IMR-90 (cell line): ENCODE data around the gene TOR4A. TPM values are rescaled to one million over a fixed set of nuclear protein-coding genes. Genes with fewer than 3 reads are reported as not detected.

ENCODE experiments used
- ATAC-seq: fragments of 200-7000 bp; cut with Tn5 transposase; 2 replicates; pipeline ENCODE4 v1.9.1; 2020; ENCODE audit warnings: low read depth, mild to moderate bottlenecking, moderate library complexity
- BruUV-seq: library from RNA; stranded (reverse); fragments of 400-500 nt; replicated peaks from 2 replicates; lab custom pipeline; 2021; lab: Mats Ljungman, UMichigan
- CTCF ChIA-PET: fragments of 300-600 bp; formaldehyde crosslinking; extraction: SDS; loops from one replicate; lab custom pipeline; 2021; ENCODE audit warnings: antibody characterized with exemption; lab: Yijun Ruan, JAX
- POLR2A ChIA-PET: fragments of 300-600 bp; sonication (Branson Sonifier 250); formaldehyde crosslinking; loops from one replicate; lab custom pipeline; 2022; ENCODE audit warnings: antibody characterized with exemption; ENCODE audit not compliant: unreplicated experiment; lab: Charles Lee
- DNase-seq: peaks from one replicate; pipeline ENCODE4 v3.0.0; 2013
- H2AFZ ChIP-seq: replicated peaks from 2 replicates; pipeline ENCODE3; 2013; ENCODE audit warnings: low read length, mild to moderate bottlenecking; ENCODE audit not compliant: poor library complexity
- H2AK5ac ChIP-seq: 2 replicates; pipeline ENCODE4 v1.6.1; 2013; ENCODE audit warnings: low read depth, low read length, inconsistent platforms
- H2AK9ac ChIP-seq: replicated peaks from 2 replicates; pipeline ENCODE3; 2013; ENCODE audit warnings: mild to moderate bottlenecking, low read depth, low read length, moderate library complexity; ENCODE audit not compliant: poor library complexity
- H2BK120ac ChIP-seq: 2 replicates; pipeline ENCODE4 v1.6.1; 2013; ENCODE audit warnings: low read depth, low read length, inconsistent platforms
- H2BK15ac ChIP-seq: 3 replicates; pipeline ENCODE4 v1.6.1; 2013; ENCODE audit warnings: low read depth, low read length, inconsistent platforms
- H2BK20ac ChIP-seq: 2 replicates; pipeline ENCODE4 v1.6.1; 2013; ENCODE audit warnings: low read depth, mild to moderate bottlenecking, inconsistent platforms, low read length, moderate library complexity
- H2BK5ac ChIP-seq: 2 replicates; pipeline ENCODE4 v1.6.1; 2013; ENCODE audit warnings: mild to moderate bottlenecking, low read depth, low read length, inconsistent platforms; ENCODE audit not compliant: poor library complexity, severe bottlenecking
- H3K14ac ChIP-seq: replicated peaks from 2 replicates; pipeline ENCODE4 v1.6.1; 2013; ENCODE audit warnings: low read depth, low read length, inconsistent platforms
- H3K18ac ChIP-seq: 2 replicates; pipeline ENCODE4 v1.6.1; 2013; ENCODE audit warnings: low read depth, low read length, control low read depth
- H3K23ac ChIP-seq: 2 replicates; pipeline ENCODE4 v1.6.1; 2013; ENCODE audit warnings: low read depth, low read length, inconsistent platforms
- H3K27ac ChIP-seq: 2 replicates; pipeline ENCODE4 v1.5.1; 2013; ENCODE audit warnings: mild to moderate bottlenecking, control low read depth, low read length; ENCODE audit not compliant: insufficient read depth
- H3K27me3 ChIP-seq: 2 replicates; pipeline ENCODE4 v1.6.1; 2013; ENCODE audit warnings: low read length; ENCODE audit not compliant: control insufficient read depth, insufficient read depth
- H3K36me3 ChIP-seq: 2 replicates; pipeline ENCODE4 v1.6.1; 2013; ENCODE audit warnings: low read length, mixed read lengths; ENCODE audit not compliant: control insufficient read depth, insufficient read depth
- H3K4ac ChIP-seq: 2 replicates; pipeline ENCODE4 v1.6.1; 2013; ENCODE audit warnings: low read depth, low read length, inconsistent platforms
- H3K4me1 ChIP-seq: 2 replicates; pipeline ENCODE4 v1.6.1; 2013; ENCODE audit warnings: low read length, mixed read lengths; ENCODE audit not compliant: control insufficient read depth, insufficient read depth
- H3K4me2 ChIP-seq: 2 replicates; pipeline ENCODE4 v1.6.1; 2013; ENCODE audit warnings: low read depth, mild to moderate bottlenecking, control low read depth, low read length, moderate library complexity
- H3K4me3 ChIP-seq: 2 replicates; pipeline ENCODE4 v1.5.1; 2013; ENCODE audit warnings: low read depth, mild to moderate bottlenecking, control low read depth, low read length, moderate library complexity; ENCODE audit not compliant: insufficient read depth
- H3K56ac ChIP-seq: 2 replicates; pipeline ENCODE4 v1.6.1; 2013; ENCODE audit warnings: low read length, inconsistent platforms; ENCODE audit not compliant: insufficient read depth; ENCODE audit errors: extremely low read depth
- H3K79me1 ChIP-seq, 2 experiments: 2 replicates each; pipeline ENCODE4 v1.6.1; 2013; ENCODE audit warnings: low read length in 2 of 2, inconsistent platforms in 1 of 2, low read depth in 1 of 2
- H3K9ac ChIP-seq: 2 replicates; pipeline ENCODE4 v1.6.1; 2013; ENCODE audit warnings: low read depth, low read length, control low read depth
- H3K9me1 ChIP-seq: 2 replicates; pipeline ENCODE4 v1.6.1; 2013; ENCODE audit warnings: low read length, inconsistent platforms; ENCODE audit not compliant: insufficient read depth
- H3K9me3 ChIP-seq: 2 replicates; pipeline ENCODE4 v1.6.1; 2013; ENCODE audit warnings: low read length; ENCODE audit not compliant: control insufficient read depth, insufficient read depth
- H4K20me1 ChIP-seq: 2 replicates; pipeline ENCODE4 v1.6.1; 2013; ENCODE audit warnings: low read length, inconsistent platforms; ENCODE audit not compliant: insufficient read depth
- H4K5ac ChIP-seq: 2 replicates; pipeline ENCODE4 v1.6.1; 2013; ENCODE audit warnings: mild to moderate bottlenecking, low read depth, low read length, control low read depth
- H4K8ac ChIP-seq, 2 experiments: 2 replicates each; pipeline ENCODE4 v1.6.1; 2013; ENCODE audit warnings: low read depth in 2 of 2, low read length in 2 of 2, control low read depth in 1 of 2, inconsistent platforms in 1 of 2
- H4K91ac ChIP-seq: 2 replicates; pipeline ENCODE4 v1.6.1; 2013; ENCODE audit warnings: low read depth, low read length, inconsistent platforms; ENCODE audit not compliant: insufficient read depth
- BHLHE40 ChIP-seq: fragments of 150-350 bp; IDR thresholded peaks from 2 replicates; pipeline ENCODE4 v1.6.1; 2016; ENCODE audit warnings: mild to moderate bottlenecking, low read depth, low read length
- CEBPB ChIP-seq: IDR thresholded peaks from 2 replicates; pipeline ENCODE4 v1.6.1; 2012; ENCODE audit warnings: low read depth, low read length, improper control_type of control experiment
- CHD1 ChIP-seq: IDR thresholded peaks from 2 replicates; pipeline ENCODE4 v1.6.1; 2012; ENCODE audit warnings: low read depth, low read length, improper control_type of control experiment
- FOS ChIP-seq: fragments of 150-350 bp; IDR thresholded peaks from 2 replicates; pipeline ENCODE4 v1.6.1; 2016; ENCODE audit warnings: low read depth, low read length
- MAFK ChIP-seq: IDR thresholded peaks from 2 replicates; pipeline ENCODE4 v1.6.1; 2012; ENCODE audit warnings: low read depth, low read length, improper control_type of control experiment
- MXI1 ChIP-seq: IDR thresholded peaks from 2 replicates; pipeline ENCODE4 v1.6.1; 2012; ENCODE audit warnings: low read depth, mild to moderate bottlenecking, low read length, moderate library complexity, borderline replicate concordance
- NFE2L2 ChIP-seq: fragments of 150-350 bp; IDR thresholded peaks from 2 replicates; pipeline ENCODE4 v1.6.1; 2016; ENCODE audit warnings: low read depth, mild to moderate bottlenecking, low read length
- RCOR1 ChIP-seq: IDR thresholded peaks from 2 replicates; pipeline ENCODE4 v1.6.1; 2012; ENCODE audit warnings: mild to moderate bottlenecking, low read length, improper control_type of control experiment; ENCODE audit not compliant: insufficient replicate concordance
- SMC3 ChIP-seq: fragments of 150-350 bp; IDR thresholded peaks from 2 replicates; pipeline ENCODE4 v1.6.1; 2016; ENCODE audit warnings: low read depth, mild to moderate bottlenecking, antibody characterized with exemption, low read length, moderate library complexity
- WGBS, 2 experiments: methylation state at CpG; one replicate each; pipeline versions ENCODE4 v1.1.5 to v1.1.7; 2013; ENCODE audit warnings: missing lambda C conversion rate in 2 of 2; ENCODE audit not compliant: insufficient read length in 1 of 2; ENCODE audit errors: extremely low coverage in 2 of 2; 5-methylcytosine and 5-hydroxymethylcytosine counted together
- dilution Hi-C: fragments of 300-500 bp; cut with HindIII; formaldehyde crosslinking; loops from one replicate; pipeline ENCODE4 v1.14.3; 2018; ENCODE audit warnings: low sequenced_read_pairs; ENCODE audit not compliant: unreplicated experiment
- in situ Hi-C: fragments of 300-500 bp; cut with MboI; formaldehyde crosslinking; loops from 3 replicates; pipeline ENCODE4 v1.14.3; 2019; ENCODE audit warnings: low sequenced_read_pairs, inconsistent platforms, mixed read lengths
- intact Hi-C: fragments of 100-400 bp; cut with micrococcal nuclease; formaldehyde crosslinking; loops from 2 replicates; pipeline ENCODE4 v1.10.0; 2022
- polyA plus RNA-seq, 3 experiments: library from polyadenylated mRNA; depleted of rRNA; stranded (reverse); fragments of >200 nt; gene quantifications; 2 replicates each; pipeline ENCODE4 v1.2.3, GENCODE V29; 2012; ENCODE audit warnings: low replicate concordance in 1 of 3
- total RNA-seq: library from RNA; depleted of rRNA; stranded (reverse); fragments of >200 nt; gene quantifications from 2 replicates; pipeline ENCODE4 v1.2.3, GENCODE V29; 2012
- TF ChIP-seq, protein P1 (sequence below): fragments of 150-350 bp; IDR thresholded peaks from 2 replicates; pipeline ENCODE4 v1.6.1; 2017; ENCODE audit warnings: mild to moderate bottlenecking, antibody characterized with exemption, low read length, low read depth
- TF ChIP-seq, protein P2 (sequence below): conservative IDR thresholded peaks from 2 replicates; pipeline ENCODE4 v1.5.1; 2012; ENCODE audit warnings: mild to moderate bottlenecking, low read depth, low read length, improper control_type of control experiment

TOR4A gene
- total and polyA plus RNA-seq, 2 of the 4 experiments (the other 2 are of a cell fraction), result 9.7 to 22.9 TPM

DNA sequence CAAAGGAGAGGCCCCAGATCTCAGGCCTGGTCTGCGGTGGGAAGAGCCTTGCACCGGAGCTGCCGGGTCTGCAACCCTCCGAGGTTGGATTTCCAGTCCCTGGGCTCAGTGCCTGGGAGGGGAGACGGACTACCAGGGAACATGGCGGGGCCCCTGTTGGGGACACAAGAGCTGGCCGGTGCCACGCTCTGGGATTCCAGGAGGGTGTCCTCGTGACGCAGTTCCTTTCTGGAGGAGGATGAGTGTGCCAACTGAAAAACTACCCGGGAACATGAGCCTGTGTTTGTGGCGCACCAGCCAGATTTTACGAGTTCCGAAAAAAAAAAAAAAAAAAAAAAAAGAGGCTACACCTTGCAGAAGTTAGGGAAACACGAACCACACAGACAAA, 15.6 kb downstream of the TOR4A start:
- no peak for ATAC-seq
- BruUV-seq, result no TSS peak
- Histone ChIP-seq H3K27ac (no peak overlapping the region), H3K9ac (no peak overlapping the region), H3K4me3 (no peak overlapping the region), H4K20me1 (no peaks in the 10 kb centered on the region), H3K4me2 (no peak overlapping the region), H2BK5ac (no peak overlapping the region), H4K91ac (no peak overlapping the region), H3K14ac (no peak overlapping the region), H2AK9ac (no peak overlapping the region), H2AFZ (no peak overlapping the region), H3K36me3 (no peaks in the 10 kb centered on the region), H2AK5ac (no peak overlapping the region; the same call in 1 of the 2 replicates), H3K4ac (no peak overlapping the region), H3K4me1 (no peaks in the 10 kb centered on the region), H2BK15ac (no peak overlapping the region), H4K5ac (no peak overlapping the region), H3K9me1 (no peaks in the 10 kb centered on the region), H3K9me3 (peaks cover 5% of the 10 kb centered on the region; the same call in 1 of the 2 replicates), H4K8ac (no peak overlapping the region), H3K27me3 (peaks cover 16% of the 10 kb centered on the region), H3K79me1 (no peaks in the 10 kb centered on the region), H3K18ac (no peak overlapping the region), H3K56ac (no peak overlapping the region), H3K23ac (no peak overlapping the region), H2BK20ac (no peak overlapping the region; the same call in 1 of the 2 replicates), H2BK120ac (no peak overlapping the region)
- ChIA-PET CTCF (interaction anchor here (0.6 kb wide), 1 partner anchor 113 kb away, joined by 5 read pairs; no protein-coding TSS in a partner anchor), POLR2A (no interaction called here)
- DNase-seq, result no peak
- intact Hi-C loops, result loop anchor here (5.0 kb wide), 1 partner anchor 234 kb away; no protein-coding TSS in a partner anchor
- in situ Hi-C loops, result loop anchor here (5.0 kb wide), 2 partner anchors 109 to 234 kb away; no protein-coding TSS in a partner anchor
- TF ChIP-seq MXI1 (no peak), MAFK (no peak), CHD1 (no peak), FOS (no peak), NFE2L2 (no peak), SMC3 (no peak), RCOR1 (no peak), BHLHE40 (no peak), CEBPB (no peak)
- TF ChIP-seq, protein P1, sequence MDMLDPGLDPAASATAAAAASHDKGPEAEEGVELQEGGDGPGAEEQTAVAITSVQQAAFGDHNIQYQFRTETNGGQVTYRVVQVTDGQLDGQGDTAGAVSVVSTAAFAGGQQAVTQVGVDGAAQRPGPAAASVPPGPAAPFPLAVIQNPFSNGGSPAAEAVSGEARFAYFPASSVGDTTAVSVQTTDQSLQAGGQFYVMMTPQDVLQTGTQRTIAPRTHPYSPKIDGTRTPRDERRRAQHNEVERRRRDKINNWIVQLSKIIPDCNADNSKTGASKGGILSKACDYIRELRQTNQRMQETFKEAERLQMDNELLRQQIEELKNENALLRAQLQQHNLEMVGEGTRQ, result no peak
- TF ChIP-seq, protein P2, sequence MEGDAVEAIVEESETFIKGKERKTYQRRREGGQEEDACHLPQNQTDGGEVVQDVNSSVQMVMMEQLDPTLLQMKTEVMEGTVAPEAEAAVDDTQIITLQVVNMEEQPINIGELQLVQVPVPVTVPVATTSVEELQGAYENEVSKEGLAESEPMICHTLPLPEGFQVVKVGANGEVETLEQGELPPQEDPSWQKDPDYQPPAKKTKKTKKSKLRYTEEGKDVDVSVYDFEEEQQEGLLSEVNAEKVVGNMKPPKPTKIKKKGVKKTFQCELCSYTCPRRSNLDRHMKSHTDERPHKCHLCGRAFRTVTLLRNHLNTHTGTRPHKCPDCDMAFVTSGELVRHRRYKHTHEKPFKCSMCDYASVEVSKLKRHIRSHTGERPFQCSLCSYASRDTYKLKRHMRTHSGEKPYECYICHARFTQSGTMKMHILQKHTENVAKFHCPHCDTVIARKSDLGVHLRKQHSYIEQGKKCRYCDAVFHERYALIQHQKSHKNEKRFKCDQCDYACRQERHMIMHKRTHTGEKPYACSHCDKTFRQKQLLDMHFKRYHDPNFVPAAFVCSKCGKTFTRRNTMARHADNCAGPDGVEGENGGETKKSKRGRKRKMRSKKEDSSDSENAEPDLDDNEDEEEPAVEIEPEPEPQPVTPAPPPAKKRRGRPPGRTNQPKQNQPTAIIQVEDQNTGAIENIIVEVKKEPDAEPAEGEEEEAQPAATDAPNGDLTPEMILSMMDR, result no peak
- WGBS, 2 experiments, result 93% methylated on average over 3 of the region's 15 CpGs; no CpG with 5 or more reads in 1 of the 2 experiments
- dilution Hi-C loops, result no loop called here
